ENCODE results near the gene POM121C.
"Not testable (repeated sequence)": the region's sequence is repeated elsewhere in the genome, so short reads cannot be mapped to it uniquely, and the experiment has no call there.

Gene POM121C

DNA sequence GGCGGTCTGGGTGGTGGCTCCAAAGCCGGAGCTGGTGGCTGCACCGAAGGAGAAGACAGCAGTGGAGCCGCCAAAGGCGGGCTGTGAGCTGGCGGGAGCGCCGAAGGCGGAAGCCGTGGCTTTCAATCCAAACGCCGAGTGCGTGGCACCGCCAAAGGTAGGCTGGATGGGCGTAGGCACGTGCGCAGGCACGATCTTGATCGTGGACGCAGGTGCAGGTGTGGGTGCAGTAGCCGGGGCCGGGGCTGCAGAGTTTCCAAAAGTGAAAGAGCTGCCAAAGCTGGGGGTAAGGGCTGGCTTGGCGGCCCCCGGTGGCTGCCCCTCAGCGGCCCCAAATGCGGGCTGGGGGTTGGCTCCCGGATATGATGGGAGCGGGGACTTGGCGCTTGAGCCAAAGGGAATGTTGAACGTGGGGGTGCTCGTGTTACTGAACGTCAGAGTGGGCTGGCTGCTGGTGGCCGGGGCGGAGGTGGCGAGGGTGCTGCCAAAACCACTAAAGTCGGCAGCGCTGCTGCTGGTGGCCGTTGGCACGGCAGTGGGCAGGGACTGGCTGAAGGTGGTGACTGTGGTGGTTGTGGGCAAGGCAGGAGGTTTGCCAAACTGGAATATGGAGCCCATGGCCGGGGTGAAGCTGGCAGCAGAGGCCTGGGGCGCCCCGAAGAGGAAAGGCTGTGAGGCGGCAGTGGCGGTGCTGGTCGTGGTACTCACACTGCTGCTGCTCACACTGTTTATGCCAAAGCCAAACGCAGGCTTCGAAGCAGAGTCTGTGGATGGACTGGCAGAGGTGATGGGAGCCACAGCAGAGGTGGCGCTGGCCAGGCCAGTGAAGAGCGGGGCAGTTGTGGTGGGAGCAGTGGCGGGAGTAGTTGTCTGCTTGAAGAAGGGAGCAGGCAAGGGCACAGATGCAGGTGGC, 64.0 kb downstream of the POM121C start:
- not testable (repeated sequence) for DNase-seq

DNA sequence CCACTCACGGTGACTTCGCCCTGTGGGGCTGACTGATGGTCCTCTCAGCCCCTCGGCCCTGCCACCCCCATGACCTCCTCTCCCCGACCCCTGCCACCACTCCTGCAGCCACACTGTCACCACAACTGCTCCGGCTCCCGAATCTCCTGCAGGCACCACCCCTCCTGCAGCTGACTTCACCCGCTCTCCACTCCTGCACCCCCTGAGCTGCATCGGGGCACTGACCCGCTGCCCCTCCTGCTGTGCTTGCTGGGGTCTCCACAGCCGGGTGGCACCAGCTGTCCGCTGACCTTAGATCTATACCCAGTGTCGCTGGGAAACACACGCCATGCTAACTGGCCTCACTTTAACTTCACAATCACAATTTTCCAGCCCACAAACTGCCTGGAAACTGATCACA, 65.9 kb downstream of the POM121C start:
- DNase-seq, result not testable (repeated sequence)

DNA sequence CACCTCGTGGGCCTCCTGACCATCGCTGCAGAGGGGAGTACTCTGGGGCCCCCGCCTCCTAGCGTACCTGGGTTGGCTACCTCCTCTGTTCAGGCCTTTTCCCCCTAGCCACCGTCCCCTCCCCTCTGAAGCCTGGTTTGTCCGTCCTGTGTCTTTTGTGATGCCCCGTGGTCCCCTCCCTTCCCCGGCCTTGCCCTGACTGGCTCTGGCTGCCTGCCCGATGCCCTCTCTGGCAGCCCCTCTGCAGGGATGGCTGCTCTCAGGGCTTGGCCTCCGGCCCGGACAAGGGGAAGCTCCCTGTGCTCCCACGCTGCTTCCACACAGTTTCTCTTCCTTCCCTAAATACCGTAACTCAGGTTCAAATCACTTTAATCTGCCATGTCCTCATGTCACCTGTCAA, 66.4 kb downstream of the POM121C start:
- DNase-seq, result not testable (repeated sequence)

DNA sequence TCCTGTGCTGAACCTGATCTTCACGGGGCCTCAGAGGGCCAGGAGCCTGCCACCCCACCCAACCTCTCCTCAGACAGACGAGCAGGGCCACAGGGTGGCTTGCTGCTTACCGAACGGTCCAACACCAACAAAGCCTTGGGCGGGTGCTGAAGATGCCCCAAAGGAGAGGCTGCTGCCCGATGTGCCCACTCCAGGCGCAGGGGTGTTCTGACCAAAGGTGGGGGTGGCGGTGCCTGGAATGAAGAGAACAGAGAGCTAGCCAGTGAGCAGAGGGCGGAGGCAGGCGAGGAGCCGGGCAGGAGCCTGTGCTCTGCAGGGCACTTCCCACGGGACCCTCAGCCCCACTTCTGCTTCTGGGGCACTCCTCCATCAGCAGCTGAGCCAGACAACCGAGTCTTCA, 66.9 kb downstream of the POM121C start:
- DNase-seq, result not testable (repeated sequence)

DNA sequence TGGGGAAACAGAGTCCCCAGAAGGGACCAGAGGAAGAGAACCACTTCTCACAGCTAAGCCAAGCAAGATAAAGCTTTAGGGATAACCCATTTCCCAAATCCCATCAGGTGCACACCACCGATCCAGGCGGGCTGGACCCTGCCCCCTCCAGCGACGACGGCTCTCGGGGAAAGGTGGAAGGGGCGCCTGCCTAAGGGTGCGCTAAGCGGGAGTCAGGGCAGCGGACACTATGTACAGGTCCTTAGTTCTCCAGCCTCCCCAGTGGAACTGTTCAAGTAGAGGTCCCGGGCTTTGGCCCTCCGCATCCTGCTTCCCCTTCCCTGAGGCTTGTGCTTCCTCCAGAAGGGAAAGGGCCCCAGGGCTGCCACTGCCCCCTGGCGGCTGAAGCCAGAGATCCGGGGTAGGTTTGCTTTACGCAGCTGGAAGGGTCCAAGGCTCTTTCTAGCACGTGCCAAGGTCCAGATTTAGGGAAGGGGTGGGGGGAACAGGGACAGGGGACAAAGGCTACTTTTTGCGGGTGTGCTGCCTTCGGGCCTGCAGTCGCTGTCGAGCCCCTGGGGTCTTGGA, 67.7 kb downstream of the POM121C start:
- DNase-seq, result not testable (repeated sequence)

DNA sequence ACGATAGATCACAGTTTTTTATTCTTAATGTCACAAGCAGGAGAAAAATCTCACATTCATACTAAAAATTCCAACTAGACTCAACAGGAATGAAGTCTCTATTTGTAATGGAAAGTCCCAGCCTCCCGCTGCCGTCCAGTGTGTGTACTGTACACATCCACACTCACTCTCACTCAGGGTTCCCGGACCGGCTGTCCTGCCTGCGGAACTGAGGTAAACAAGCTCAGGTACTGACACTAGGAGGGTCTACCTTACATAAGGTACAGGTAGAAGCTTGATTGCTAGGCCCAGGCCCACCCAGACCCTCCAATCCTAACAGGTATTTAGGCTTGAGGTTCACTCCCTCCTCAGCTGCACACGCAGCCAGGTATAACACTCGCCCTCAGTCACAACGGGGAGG, 69.3 kb downstream of the POM121C start:
- not testable (repeated sequence) for DNase-seq

DNA sequence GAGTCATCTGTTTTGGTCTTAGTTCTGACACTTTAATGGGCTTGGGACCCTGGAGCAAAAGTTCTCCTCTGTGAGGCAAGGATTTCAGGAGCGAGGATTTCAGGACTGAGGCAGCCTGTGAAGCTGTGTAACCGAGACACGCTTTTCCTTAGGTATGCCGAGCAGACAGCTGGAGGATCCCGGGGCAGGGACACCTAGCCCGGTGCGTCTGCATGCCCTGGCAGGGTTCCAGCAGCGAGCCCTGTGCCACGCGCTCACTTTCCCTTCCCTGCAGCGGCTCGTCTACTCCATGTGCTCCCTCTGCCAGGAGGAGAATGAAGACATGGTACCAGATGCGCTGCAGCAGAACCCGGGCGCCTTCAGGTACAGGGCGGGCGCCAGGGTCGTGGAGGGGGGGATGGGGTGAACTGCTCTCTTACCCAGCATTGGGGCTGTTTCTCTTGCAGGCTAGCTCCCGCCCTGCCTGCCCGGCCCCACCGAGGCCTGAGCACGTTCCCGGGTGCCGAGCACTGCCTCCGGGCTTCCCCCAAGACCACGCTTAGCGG, 70.2 kb downstream of the POM121C start:
- DNase-seq, result not testable (repeated sequence)

DNA sequence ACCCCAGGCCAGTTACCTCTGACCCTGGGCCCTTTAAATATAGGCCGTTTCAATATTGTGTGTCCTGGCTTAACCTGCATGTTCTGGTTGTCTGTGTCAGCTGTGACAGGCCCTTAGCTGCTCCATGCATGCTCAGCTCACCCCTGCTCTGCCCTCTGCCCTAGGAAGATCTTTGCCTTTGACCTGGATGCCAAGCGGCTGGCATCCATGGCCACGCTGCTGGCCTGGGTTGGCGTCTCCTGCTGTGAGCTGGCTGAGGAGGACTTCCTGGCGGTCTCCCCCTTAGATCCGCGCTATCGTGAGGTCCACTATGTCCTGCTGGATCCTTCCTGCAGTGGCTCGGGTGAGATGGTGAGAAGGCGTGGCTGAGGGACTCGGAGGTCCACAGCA, 70.7 kb downstream of the POM121C start:
- not testable (repeated sequence) for DNase-seq

DNA sequence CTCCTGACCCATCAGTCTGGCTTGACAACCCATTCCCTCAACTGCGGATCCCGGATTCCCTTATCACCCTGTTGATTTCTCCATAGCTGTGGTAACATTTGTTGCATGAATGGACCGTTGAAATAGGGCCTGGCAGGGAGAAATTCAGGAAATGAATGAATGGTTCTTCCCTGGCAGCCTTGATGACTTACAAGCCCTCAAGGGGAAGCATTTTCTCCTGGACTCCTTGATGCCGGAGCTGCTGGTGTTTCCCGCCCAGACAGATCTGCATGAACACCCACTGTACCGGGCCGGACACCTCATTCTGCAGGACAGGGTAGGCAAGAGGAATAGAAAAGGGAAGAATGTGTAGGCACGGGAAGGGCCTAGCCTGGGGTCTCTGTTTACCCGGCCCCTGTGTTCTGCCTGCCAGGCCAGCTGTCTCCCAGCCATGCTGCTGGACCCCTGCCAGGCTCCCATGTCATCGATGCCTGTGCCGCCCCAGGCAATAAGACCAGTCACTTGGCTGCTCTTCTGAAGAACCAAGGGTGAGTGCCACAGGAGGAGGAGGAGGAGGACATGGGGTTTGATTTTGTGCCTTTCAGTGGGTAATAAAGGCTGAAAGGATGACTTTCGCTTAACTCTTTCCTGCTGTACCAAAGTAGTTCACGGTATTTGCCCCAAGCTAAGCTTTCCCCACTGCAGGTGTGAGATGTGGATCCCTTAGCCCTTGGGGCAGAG, 71.2 kb downstream of the POM121C start:
- not testable (repeated sequence) for DNase-seq

DNA sequence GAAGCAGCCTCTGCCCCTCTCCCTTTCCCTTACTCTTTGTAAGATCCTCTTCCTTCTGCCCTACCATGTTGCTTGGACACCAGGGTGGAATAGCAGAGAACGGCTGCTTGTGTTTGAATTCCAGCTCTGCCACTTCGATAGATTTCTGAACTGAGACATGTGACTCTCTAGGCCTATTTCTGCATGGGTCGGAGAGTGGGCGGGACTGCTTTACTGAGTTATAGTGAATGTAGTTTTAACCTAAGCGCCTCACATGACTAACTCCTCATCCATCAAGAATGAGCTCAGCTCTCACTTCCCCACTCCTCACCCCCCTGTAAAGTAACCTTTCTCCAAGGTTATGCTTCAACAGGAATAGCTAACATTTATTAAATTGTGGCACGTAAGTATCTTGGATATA, 71.9 kb downstream of the POM121C start:
- not testable (repeated sequence) for DNase-seq

DNA sequence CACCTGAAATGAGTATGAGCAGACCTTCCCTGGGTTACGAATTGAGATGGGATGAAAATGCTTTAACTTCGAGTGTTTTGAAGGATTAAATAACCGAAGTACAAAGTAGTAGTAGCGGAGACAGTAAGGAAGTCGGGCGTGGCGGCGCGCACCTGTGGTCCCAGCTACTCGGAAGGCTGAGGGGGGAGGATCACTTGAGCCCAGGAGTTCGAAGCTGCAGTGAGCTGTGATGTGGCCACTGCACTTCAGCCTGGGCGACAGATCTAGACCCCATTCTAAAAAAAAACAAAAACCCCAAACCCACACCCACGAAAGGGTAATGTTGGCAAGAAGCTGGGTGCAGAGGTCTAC, 75.3 kb downstream of the POM121C start:
- not testable (repeated sequence) for DNase-seq

DNA sequence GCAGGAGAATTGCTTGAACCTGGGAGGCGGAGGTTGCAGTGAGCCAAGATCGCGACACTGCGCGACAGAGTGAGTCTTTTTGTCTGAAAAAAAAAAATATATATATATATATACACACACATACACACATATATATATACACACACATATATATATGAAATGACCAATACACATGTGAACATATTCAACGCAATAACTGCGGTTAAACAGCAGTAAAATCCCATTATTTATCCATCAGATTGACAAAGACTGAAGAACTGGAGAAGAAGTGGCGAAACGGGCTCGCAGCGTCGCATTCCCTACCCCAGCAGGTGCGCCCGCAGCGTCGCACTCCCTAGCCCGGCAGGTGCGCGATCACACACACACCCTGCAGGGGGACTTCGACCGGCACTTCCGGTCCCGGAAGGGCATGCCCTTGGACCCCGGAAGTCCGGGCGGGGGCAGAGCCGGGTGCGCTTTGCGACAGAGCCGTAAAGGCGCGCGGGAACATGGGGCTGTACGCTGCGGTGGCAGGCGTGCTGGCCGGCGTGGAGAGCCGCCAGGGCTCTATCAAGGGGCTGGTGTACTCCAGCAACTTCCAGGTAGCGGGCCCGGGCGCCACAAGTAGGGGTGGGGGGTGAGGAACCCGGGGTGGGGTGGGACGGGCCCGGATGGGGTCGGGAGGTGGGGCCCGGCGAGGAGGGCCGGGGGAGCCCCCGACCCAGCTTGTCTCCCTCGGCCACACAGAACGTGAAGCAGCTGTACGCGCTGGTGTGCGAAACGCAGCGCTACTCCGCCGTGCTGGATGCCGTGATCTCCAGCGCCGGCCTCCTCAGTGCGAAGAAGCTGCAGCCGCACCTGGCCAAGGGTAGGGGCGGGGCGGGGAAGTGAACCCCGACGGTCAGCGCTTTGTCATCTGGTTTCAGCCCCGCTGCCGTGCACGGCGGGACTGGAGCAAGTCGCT, 75.9 kb downstream of the POM121C start:
- not testable (repeated sequence) for DNase-seq

DNA sequence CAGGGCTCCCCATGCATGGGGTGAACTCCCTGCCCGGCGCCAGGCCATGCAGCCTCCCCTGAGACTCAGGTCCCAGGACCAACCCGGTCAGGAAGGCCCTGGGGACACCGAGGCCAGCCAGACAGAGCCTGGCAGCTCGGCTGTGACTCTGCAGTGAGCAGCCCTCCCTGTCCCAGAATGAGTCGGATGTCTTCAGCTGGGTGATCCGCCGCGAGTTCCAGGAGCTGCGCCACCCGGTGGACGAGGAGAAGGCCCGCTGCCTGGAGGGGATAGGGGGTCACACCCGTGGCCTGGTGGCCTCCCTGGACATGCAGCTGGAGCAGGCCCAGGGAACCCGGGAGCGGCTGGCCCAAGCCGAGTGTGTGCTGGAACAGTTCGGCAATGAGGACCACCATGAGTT, 81.4 kb downstream of the POM121C start:
- DNase-seq, result not testable (repeated sequence)

DNA sequence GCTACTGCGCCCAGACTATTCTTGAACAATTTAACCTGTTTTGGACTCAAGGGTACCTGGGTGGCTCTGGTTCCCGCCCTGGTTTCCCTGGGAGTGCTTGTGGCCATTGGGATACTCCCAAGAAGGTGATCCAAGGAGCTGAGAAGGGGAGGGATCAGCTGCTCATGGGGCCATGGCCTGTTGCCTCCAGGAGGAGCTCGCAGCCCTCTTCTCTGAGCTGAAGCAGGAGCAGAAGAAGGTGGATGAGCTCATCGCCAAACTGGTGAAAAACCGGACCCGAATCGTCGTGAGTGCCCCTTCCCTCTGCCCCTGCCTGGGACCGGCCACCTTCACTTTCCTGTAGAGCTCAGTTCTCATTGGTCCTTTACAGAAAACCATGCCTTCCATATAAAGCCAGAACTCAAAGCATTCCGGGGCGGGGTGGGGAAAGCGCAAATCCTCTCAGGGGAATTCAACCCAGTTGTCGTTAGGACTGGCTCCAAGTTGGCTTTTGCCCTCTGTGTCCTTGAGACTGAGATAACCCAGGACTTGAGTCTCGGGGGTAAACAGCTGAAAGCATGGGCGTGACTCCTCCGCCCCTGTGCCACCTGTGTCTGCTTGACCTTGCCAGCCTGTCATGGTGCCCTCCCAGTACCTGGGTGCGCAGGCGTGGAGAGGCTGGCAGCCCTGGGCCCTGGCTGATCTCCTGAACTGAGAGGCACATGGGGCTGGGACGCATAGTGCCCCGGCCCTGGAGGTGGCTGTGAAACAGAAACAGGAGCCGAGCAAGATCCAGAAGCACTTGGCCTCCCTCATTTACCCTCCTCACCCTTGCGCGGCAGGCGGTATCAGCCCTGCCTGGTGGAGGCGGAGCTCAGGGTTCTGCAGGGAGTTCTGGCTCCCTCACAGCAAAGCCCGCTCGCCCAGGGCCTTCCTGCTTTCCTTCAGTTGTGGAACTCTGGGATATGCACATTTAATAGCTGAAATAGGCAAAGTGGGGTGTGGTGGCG, 82.3 kb downstream of the POM121C start:
- DNase-seq, result not testable (repeated sequence)

DNA sequence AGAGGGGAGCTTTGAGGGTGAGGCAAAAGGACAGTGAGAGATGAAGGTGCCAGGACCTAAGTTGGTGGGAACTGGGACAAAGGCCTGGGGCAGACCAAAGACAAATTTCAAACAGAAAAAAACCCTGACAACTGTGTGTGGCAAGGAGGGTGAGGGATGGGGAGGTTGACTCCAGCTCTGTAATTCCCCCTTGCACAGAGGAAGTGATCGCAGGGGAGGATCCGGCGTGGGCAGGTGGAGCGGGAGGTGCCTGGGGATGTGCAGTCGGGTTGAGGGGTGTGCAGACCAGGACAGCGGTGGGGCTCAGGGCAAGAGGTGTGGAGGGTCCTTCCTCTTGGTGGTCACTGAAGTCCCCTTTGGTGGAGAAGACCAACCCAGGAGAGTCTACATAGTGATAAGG, 85.5 kb downstream of the POM121C start:
- DNase-seq, result not testable (repeated sequence)

DNA sequence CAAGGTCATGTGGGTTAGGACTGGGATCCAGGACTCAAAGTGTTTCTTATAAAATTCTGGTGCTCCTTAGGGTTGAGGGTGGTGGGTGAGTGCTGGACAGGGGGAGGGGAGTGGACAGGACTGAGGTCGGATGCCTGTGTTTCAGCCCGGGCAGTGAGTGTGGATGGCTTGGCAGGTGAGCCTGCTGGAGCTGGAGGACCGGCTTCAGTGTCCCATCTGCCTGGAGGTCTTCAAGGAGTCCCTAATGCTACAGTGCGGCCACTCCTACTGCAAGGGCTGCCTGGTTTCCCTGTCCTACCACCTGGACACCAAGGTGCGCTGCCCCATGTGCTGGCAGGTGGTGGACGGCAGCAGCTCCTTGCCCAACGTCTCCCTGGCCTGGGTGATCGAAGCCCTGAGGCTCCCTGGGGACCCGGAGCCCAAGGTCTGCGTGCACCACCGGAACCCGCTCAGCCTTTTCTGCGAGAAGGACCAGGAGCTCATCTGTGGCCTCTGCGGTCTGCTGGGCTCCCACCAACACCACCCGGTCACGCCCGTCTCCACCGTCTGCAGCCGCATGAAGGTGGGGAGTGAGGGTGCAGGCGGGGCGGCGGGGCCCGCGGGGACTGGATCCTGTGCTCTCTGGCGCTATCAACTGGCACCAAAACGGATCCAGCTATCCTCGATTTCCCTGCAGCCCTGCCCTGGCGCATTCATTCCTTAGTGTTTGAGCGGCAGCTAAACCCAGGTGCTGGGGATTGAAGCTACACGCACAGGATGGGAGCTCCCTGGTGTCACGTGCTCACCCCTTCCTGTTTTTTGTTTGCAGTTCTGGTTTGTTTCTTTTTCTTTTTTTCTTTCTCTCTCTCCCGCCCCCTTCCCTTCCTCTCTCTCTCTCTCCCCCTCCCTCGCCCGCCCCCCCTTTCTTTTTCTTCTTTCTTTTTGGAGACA, 87.1 kb downstream of the POM121C start:
- not testable (repeated sequence) for DNase-seq

DNA sequence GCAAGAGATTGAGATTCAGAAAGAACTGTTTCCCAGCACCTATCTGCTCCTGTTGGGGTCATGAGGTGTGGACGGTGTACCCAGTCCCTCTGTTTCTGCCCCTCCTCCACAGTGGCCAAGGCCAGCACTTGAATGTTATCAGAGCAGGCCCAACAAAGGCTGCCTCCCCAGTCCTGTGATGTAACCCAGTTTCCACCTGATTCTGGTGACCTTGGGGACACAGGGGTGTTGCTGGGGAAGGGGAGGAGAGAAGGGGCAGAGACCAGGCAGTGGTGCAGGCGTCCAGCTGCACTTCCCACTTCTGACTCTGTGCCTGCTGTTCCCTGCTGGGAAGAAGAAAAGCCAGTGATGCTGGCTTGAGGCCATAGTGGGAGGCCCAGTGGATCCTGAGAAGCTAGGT, 88.2 kb downstream of the POM121C start:
- not testable (repeated sequence) for DNase-seq

DNA sequence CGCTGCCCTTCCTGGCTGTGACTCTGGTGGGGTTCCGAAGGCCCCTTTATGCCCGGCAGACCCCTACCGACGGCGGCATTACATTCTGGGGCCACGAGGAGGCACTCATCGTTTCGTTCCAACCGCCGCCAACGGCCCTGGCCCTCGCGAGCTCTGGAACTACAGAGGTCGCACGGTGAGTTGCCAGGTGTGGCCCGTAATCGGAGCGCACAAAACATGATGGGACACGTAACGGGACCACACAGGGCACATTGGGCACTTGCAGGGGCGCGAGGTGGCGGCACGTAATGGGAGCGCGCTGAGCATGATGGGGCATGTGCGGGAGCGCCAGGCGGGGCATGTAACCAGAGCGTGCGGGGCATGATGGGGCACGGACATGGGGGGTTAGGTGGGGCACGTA, 90.8 kb downstream of the POM121C start, which contains the start of gene TRIM73:
Gene TRIM73 (plus strand): TSS at position 301 of the 400 bp plus-strand sequence. CDS start 3,305 bp downstream, outside the sequence.
- DNase-seq, result peak; percentile 5

DNA sequence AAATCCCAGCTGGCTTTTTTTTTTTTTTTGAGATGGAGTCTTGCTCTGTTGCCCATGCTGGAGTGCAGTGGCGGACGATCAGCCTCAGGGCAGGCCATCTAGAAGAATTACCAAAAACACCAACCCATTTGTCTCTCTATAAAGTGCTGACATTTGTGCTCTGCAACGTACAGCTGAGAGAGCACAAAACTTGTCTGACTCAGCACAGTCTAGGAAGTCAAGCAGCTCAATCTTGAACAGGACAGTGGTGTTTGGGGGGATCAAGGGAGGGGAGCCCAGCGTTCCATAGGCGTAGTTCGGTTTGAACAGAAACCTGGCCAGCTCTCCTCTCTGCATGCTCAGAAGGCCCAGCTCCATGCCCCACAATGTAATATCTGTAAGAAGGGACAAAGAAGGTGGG, 92.9 kb downstream of the POM121C start:
- not testable (repeated sequence) for DNase-seq
